GM19438 (cell line): ENCODE measurements around the gene C14orf132.

Source experiments
- ATAC-seq: cut with Tn5 transposase; IDR thresholded peaks from one replicate; pipeline ENCODE4 v1.9.1; 2021; ENCODE audit warnings: low read depth; ENCODE audit not compliant: unreplicated experiment

The C14orf132 gene

GRCh38 chr14:96039633-96040311, 610 bp downstream of the C14orf132 start:
- peak; percentile 18 for ATAC-seq

GRCh38 chr14:96040828-96041371, 1.7 kb downstream of the C14orf132 start:
- ATAC-seq = no peak

- no peak for ATAC-seq
These were observed 3.2 kb downstream of the C14orf132 start for GRCh38 chr14:96042248-96042930.

GRCh38 chr14:96046630-96047029, 7.5 kb downstream of the C14orf132 start:
- no peak for ATAC-seq

GRCh38 chr14:96047101-96047500, 7.9 kb downstream of the C14orf132 start:
- ATAC-seq = no peak

GRCh38 chr14:96049932-96050331, 10.8 kb downstream of the C14orf132 start:
- ATAC-seq = no peak

GRCh38 chr14:96050482-96050881, 11.3 kb downstream of the C14orf132 start:
- ATAC-seq = no peak

GRCh38 chr14:96051231-96051630, 12.1 kb downstream of the C14orf132 start:
- no peak for ATAC-seq

GRCh38 chr14:96051642-96052540, 12.7 kb downstream of the C14orf132 start:
- no peak for ATAC-seq

- ATAC-seq = no peak
These were observed 13.5 kb downstream of the C14orf132 start for GRCh38 chr14:96052541-96053247.

GRCh38 chr14:96053248-96053599, 14.1 kb downstream of the C14orf132 start:
- no peak for ATAC-seq

- ATAC-seq = no peak
These were observed 14.6 kb downstream of the C14orf132 start for GRCh38 chr14:96053600-96054381.

- ATAC-seq = no peak
These were observed 15.5 kb downstream of the C14orf132 start for GRCh38 chr14:96054661-96055060.

GRCh38 chr14:96055065-96055752, 16.0 kb downstream of the C14orf132 start:
- ATAC-seq = no peak

GRCh38 chr14:96055753-96056508, 16.8 kb downstream of the C14orf132 start:
- no peak for ATAC-seq

- no peak for ATAC-seq
These were observed 17.6 kb downstream of the C14orf132 start for GRCh38 chr14:96056509-96057422.

GRCh38 chr14:96057738-96058137, 18.6 kb downstream of the C14orf132 start:
- no peak for ATAC-seq
